GM13977 (cell line): ENCODE data around the gene RBM43.

Experiments
- DNase-seq: peaks from one replicate; pipeline ENCODE4 v3.0.0; 2012; ENCODE audit warnings: low spot score
- in situ Hi-C: fragments of 300-500 bp; cut with MboI; formaldehyde crosslinking; loops from one replicate; pipeline ENCODE4 v1.12.0; 2022; ENCODE audit warnings: low sequenced_read_pairs, low pct_unique_long_range_greater_than_20kb, mixed read lengths, inconsistent platforms; ENCODE audit not compliant: unreplicated experiment
- TF ChIP-seq, protein P1 (sequence below): IDR thresholded peaks from 2 replicates; pipeline ENCODE4 v1.5.1; 2012; ENCODE audit warnings: mild to moderate bottlenecking, control low read depth; ENCODE audit not compliant: insufficient read depth; ENCODE audit errors: extremely low read depth, missing control alignments

The RBM43 gene

GRCh38 chr2:151269798-151270568, 8.3 kb upstream of the RBM43 start:
- TF ChIP-seq, protein P1, sequence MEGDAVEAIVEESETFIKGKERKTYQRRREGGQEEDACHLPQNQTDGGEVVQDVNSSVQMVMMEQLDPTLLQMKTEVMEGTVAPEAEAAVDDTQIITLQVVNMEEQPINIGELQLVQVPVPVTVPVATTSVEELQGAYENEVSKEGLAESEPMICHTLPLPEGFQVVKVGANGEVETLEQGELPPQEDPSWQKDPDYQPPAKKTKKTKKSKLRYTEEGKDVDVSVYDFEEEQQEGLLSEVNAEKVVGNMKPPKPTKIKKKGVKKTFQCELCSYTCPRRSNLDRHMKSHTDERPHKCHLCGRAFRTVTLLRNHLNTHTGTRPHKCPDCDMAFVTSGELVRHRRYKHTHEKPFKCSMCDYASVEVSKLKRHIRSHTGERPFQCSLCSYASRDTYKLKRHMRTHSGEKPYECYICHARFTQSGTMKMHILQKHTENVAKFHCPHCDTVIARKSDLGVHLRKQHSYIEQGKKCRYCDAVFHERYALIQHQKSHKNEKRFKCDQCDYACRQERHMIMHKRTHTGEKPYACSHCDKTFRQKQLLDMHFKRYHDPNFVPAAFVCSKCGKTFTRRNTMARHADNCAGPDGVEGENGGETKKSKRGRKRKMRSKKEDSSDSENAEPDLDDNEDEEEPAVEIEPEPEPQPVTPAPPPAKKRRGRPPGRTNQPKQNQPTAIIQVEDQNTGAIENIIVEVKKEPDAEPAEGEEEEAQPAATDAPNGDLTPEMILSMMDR = no peak
- in situ Hi-C loops = no loop called here
- DNase-seq = no peak

GRCh38 chr2:151268085-151268484, 6.4 kb upstream of the RBM43 start:
- in situ Hi-C loops = no loop called here
- DNase-seq = no peak
- TF ChIP-seq, protein P1 = no peak

DNA sequence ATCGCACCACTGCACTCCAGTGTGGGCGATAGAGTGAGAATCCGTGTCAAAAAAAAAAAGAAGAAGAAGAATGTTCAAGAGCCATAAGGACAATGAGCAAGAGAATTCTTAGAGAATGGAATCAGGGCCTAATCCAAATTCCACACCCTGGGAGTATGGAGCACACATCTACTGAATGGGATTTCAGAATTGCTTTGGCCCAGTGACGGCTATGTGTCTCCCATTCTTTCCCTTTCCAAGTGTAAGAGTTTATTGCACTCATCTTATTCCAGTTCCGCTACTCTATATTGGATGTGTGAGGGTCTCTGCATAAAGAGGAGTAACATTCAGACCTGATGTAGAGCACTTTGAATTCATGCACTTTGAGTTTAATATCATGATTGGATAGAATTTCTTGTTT, 5.9 kb upstream of the RBM43 start:
- in situ Hi-C loops = no loop called here
- no peak for DNase-seq
- TF ChIP-seq, protein P1 = no peak

GRCh38 chr2:151265991-151266390, 4.3 kb upstream of the RBM43 start:
- TF ChIP-seq, protein P1 = no peak
- in situ Hi-C loops = no loop called here
- DNase-seq = no peak

- DNase-seq = no peak
- in situ Hi-C loops = no loop called here
Measured at GRCh38 chr2:151264157-151264825, 2.6 kb upstream of the RBM43 start.

GRCh38 chr2:151262629-151263028, 966 bp upstream of the RBM43 start:
- DNase-seq = no peak
- in situ Hi-C loops = no loop called here
- TF ChIP-seq, protein P1 = no peak

More at GRCh38 chr2:151264157-151264825, 2.6 kb upstream of the RBM43 start:
- TF ChIP-seq, protein P1 = no peak
